Measurements from ENCODE around the gene NECTIN3. TPM values are rescaled to one million over a fixed set of nuclear protein-coding genes. Genes with fewer than 3 reads are reported as not detected.

NECTIN3 gene
- polyA plus RNA-seq, 3 donors = not detected

DNA sequence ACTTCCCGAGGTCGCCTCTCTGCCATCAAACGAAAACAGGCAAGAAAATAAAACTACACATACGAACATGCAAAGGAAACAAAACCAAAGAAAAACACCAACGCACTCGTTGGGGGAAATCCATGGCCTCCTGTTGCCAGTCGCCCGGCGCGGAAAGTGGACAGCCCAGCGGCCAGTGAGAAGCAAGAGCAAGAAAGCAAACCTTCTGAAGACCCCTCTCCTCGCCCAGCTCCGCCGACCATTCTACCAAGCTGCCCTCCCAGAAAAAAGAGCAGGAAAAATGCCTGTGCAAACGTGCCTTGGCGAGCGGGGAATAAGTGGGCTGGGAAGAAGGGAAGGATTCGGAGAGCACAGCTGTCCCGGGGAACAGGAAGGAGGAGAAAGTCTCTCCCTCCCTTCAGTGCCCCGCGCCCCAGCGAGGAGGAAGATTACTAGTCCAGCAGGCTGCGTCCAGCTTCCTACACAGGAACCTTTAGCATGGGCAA, 802 bp upstream of the NECTIN3 start:
- H3K27ac ChIP-seq (ENCODE audit: low read depth in 1 of 2, low read length in 2 of 2) = no peak overlapping the region
- intact Hi-C loops (cut with micrococcal nuclease) = no loop called here
- DNase-seq = no peak
- Mint-ChIP-seq H3K4me3 (peak overlapping the region; percentile 78 to 88), H3K27me3 (ENCODE audit: low read depth in 3 of 3) (peaks cover 50 to 77% (median 66%) of the 10 kb centered on the region in 3 donors), H3K27ac (peak overlapping the region in 1 of 7 donors; percentile 59), H3K4me1 (peaks cover 19% of the 10 kb centered on the region), H3K9me3 (peaks cover 0 to 20% (median 12%) of the 10 kb centered on the region in 7 donors), H3K36me3 (peaks cover 0 to 13% of the 10 kb centered on the region in 2 donors)
- H3K36me3 ChIP-seq (replicated peaks in 1 of 2; ENCODE audit: control insufficient read depth in 1 of 2, insufficient read depth in 2 of 2, low read length in 2 of 2) = no peaks in the 10 kb centered on the region
- H3K9me3 ChIP-seq (replicated peaks in 1 of 2; ENCODE audit: control insufficient read depth in 1 of 2, insufficient read depth in 1 of 2, low read length in 2 of 2) = peaks cover 3 to 17% of the 10 kb centered on the region in 2 donors
- peak overlapping the region; percentile 80 for H3K4me2 ChIP-seq (replicated peaks; ENCODE audit: extremely low read depth, low read length, poor library complexity, severe bottlenecking)
- peaks cover 57 to 72% of the 10 kb centered on the region in 2 donors for H3K27me3 ChIP-seq (ENCODE audit: control insufficient read depth in 2 of 2, insufficient read depth in 2 of 2, low read length in 2 of 2)
- no peaks in the 10 kb centered on the region for H4K20me1 ChIP-seq (ENCODE audit: insufficient read depth, low read length)
- WGBS (ENCODE audit: insufficient coverage) = 0% methylated on average over 11 of the region's 23 CpGs
- H3K79me2 ChIP-seq (ENCODE audit: insufficient read depth, low read length) = no peaks in the 10 kb centered on the region
- TF ChIP-seq, protein P1, sequence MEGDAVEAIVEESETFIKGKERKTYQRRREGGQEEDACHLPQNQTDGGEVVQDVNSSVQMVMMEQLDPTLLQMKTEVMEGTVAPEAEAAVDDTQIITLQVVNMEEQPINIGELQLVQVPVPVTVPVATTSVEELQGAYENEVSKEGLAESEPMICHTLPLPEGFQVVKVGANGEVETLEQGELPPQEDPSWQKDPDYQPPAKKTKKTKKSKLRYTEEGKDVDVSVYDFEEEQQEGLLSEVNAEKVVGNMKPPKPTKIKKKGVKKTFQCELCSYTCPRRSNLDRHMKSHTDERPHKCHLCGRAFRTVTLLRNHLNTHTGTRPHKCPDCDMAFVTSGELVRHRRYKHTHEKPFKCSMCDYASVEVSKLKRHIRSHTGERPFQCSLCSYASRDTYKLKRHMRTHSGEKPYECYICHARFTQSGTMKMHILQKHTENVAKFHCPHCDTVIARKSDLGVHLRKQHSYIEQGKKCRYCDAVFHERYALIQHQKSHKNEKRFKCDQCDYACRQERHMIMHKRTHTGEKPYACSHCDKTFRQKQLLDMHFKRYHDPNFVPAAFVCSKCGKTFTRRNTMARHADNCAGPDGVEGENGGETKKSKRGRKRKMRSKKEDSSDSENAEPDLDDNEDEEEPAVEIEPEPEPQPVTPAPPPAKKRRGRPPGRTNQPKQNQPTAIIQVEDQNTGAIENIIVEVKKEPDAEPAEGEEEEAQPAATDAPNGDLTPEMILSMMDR (IDR thresholded peaks at IDR 0.05) = no peak
- H3K4me3 ChIP-seq (replicated peaks in 1 of 3; ENCODE audit: low read depth in 2 of 3, low read length in 3 of 3) = peak overlapping the region; percentile 28 to 75 (median 38)
- no peak overlapping the region for H3K9ac ChIP-seq (ENCODE audit: insufficient read depth, low read length, poor library complexity, severe bottlenecking)
- H2AFZ ChIP-seq (ENCODE audit: insufficient read depth, low read depth, low read length, poor library complexity, severe bottlenecking) = peak overlapping the region; percentile 58
- peaks cover 9 to 17% of the 10 kb centered on the region in 2 donors for H3K4me1 ChIP-seq (ENCODE audit: control insufficient read depth in 1 of 2, insufficient read depth in 2 of 2, low read length in 2 of 2)

DNA sequence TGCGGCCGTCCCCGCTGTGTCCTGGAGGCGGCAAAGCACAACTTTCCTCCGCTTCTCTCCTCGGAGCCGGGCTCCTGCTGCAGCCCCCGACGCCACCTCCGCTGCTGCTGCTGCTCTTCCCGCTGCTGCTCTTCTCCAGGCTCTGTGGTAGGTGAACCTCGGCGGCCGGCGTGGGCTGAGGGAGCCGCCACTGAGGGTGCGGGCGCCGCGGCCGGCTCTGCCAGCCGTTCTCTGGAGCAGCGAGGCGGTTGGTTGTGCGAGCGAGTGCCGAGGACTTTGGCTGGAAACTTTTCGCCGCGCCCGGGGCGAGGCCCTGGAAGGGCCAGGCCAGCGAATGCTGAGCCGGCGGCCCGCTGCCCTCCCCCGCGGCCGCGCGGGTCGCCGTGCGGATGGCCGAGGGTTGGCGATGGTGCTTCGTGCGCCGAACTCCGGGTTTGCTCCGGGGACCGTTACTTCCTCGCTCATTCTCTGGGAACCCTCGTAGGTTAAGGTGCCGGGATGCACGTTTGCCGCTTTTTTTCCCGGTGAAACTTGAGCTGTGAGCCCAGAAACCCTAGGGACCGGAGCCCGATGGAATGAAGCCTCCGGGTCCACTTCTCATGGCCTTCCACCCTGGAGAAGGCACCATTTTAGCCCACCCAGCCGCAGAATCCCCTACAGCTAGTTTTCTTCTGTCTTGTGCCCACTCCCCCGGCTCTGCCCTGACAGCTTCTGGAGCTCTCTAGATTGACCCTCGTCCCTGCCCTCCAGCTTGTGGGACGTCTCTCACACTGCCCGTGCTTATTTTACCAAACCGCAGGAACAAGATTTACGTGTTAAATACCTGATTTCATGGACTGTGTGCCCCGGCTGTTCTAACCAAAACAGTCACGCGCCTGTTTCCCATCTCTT, 660 bp downstream of the NECTIN3 start:
- H4K20me1 ChIP-seq (ENCODE audit: insufficient read depth, low read length) = no peaks in the 10 kb centered on the region
- H3K9me3 Mint-ChIP-seq = peaks cover 0 to 20% (median 12%) of the 10 kb centered on the region in 7 donors
- WGBS (ENCODE audit: insufficient coverage) = under 1% methylated on average over 68 of the region's 71 CpGs
- H3K27ac Mint-ChIP-seq = peak overlapping the region in 1 of 7 donors; percentile 50
- H3K4me1 Mint-ChIP-seq = peaks cover 19% of the 10 kb centered on the region
- peak overlapping the region; percentile 74 to 90 for H3K4me3 Mint-ChIP-seq
- no peak overlapping the region for H3K27ac ChIP-seq (ENCODE audit: low read depth in 1 of 2, low read length in 2 of 2)
- H3K9ac ChIP-seq (ENCODE audit: insufficient read depth, low read length, poor library complexity, severe bottlenecking) = peak overlapping the region; percentile 18
- TF ChIP-seq, protein P1 (IDR thresholded peaks at IDR 0.05) = no peak
- peaks cover 57 to 76% of the 10 kb centered on the region in 2 donors for H3K27me3 ChIP-seq (ENCODE audit: control insufficient read depth in 2 of 2, insufficient read depth in 2 of 2, low read length in 2 of 2)
- intact Hi-C loops (cut with micrococcal nuclease) = no loop called here
- peaks cover 3 to 17% of the 10 kb centered on the region in 2 donors for H3K9me3 ChIP-seq (replicated peaks in 1 of 2; ENCODE audit: control insufficient read depth in 1 of 2, insufficient read depth in 1 of 2, low read length in 2 of 2)
- no peak for DNase-seq
- no peaks in the 10 kb centered on the region for H3K36me3 ChIP-seq (replicated peaks in 1 of 2; ENCODE audit: control insufficient read depth in 1 of 2, insufficient read depth in 2 of 2, low read length in 2 of 2)
- no peaks in the 10 kb centered on the region for H3K79me2 ChIP-seq (ENCODE audit: insufficient read depth, low read length)
- H3K4me3 ChIP-seq (replicated peaks in 1 of 3; ENCODE audit: low read depth in 2 of 3, low read length in 3 of 3) = peak overlapping the region; percentile 18 to 75 (median 33)
- peak overlapping the region; percentile 40 for H2AFZ ChIP-seq (ENCODE audit: insufficient read depth, low read depth, low read length, poor library complexity, severe bottlenecking)
- peaks cover 52 to 77% (median 67%) of the 10 kb centered on the region in 3 donors for H3K27me3 Mint-ChIP-seq (ENCODE audit: low read depth in 3 of 3)
- H3K36me3 Mint-ChIP-seq = peaks cover 0 to 13% of the 10 kb centered on the region in 2 donors
- H3K4me2 ChIP-seq (replicated peaks; ENCODE audit: extremely low read depth, low read length, poor library complexity, severe bottlenecking) = peak overlapping the region; percentile 79
- H3K4me1 ChIP-seq (ENCODE audit: control insufficient read depth in 1 of 2, insufficient read depth in 2 of 2, low read length in 2 of 2) = peaks cover 9 to 17% of the 10 kb centered on the region in 2 donors

Data from CD14-positive monocyte (primary cell).